GM18520 (cell line): ENCODE results near the gene TFR2.

Experiments
- ATAC-seq: cut with Tn5 transposase; IDR thresholded peaks from one replicate; pipeline ENCODE4 v1.9.1; 2021; ENCODE audit not compliant: unreplicated experiment

The TFR2 gene

GRCh38 chr7:100641463-100641859 is at the start of gene TFR2:
TSS of gene TFR2 (minus strand) at chr7:100641552. CDS start at chr7:100641509, 43 bp downstream.
- no peak for ATAC-seq

- ATAC-seq, result no peak
Measured at GRCh38 chr7:100689230-100690135, 48.1 kb upstream of the TFR2 start.

DNA sequence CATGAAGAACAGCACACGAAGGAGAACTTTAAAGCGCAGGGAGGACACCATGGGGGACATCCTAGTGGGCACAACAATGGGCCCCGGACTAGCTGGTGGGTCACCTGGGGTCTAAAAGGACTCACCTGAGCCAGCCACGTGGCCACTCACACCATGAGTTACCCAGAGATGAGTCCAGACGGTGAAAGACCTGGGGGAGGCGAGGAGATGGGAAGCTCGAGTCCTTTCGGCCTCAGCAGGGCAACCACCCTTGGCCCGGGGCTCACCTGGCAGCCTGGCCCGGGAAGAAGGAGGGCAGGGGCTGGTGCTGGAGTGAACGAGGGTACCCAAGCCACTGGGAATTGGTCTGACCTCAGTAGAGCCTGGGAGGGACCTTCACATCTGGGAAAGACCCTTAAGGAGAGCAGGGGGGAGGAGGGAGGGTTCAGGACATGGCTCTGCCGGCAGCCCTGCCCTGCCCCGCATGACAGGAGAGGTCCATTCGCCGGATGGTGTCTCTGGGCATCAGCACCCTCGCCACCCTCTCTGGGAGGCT is 47.0 kb upstream of the TFR2 start:
- ATAC-seq, result no peak

- no peak for ATAC-seq
Measured at GRCh38 chr7:100687751-100688300, 46.5 kb upstream of the TFR2 start.

DNA sequence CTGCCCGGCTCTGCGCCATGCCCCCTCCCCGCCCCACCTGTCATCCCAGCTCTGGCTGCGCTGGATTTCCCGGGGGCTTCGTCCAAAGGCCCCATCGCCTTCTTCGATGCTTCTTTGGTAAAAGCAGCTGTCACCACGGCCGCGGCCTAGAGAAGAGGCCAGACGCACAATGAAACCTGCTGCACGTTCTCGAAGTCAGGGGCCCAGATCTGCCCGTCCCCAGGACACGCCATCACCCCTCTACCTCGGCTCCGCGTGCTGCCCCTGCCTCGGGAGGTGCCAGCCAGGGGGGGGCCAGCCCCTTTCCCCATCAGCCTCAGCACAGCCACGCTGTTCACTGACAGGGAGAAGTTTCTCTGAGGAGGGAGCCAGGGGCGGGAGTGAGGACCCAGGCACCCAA is 45.9 kb upstream of the TFR2 start:
- ATAC-seq, result no peak

- no peak for ATAC-seq
Measured at GRCh38 chr7:100686822-100687211, 45.5 kb upstream of the TFR2 start.

DNA sequence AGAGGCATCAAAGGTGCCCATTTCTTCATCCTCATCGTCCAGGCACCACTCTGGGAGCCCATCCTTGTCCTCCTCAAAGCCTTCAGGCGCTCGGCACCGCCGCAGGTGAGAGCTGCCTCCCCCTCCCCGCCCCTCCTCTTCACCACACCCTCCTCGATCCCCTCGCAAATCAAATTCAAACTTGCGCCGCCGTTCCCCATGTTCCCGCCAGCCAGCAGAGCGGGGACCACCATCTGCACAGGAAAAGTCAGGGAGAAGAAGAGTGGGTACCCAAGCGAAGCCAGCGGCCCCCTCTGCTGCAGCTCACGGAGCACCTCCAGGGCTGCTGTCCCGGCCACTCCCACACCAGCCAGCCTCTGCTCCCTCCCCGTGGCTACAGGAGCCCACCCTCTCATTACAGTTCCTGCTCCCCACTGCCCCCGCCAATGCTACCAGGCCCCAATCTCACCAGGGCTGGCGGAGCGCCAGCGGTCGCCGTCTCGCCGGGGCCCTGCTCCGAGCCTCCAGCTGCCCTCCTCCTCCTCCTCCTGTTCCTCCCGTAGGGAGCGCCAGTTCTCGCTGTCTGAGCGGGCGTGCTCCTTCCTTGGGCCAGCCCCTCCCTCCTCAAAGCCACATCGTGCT is 45.0 kb upstream of the TFR2 start:
- ATAC-seq, result no peak

DNA sequence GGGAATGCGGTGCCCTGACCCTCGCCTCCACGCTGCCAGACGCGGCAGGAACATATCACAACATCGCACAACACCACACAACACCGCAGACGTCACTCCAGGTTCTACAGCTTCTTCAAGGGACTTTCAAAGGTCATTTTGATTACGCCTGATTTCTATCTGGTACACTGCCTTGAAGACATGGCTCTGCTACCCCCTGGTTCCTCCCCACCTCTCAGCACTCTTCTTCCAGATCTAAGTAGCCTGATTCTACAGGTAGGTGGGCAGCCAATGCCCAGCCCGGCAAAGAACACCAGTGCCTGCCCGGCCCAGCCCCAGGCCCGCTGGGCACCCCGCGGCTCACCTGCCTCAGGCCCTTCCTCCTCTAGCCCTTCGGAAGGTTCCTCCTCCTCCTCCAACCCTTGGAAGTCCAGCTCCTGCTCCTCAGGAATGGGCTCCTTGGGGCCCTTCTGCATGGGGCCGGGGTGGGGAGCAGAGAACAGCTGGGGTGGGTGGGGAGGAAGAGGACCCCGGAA is 44.3 kb upstream of the TFR2 start:
- no peak for ATAC-seq

- no peak for ATAC-seq
Measured at GRCh38 chr7:100685049-100685605, 43.8 kb upstream of the TFR2 start.

DNA sequence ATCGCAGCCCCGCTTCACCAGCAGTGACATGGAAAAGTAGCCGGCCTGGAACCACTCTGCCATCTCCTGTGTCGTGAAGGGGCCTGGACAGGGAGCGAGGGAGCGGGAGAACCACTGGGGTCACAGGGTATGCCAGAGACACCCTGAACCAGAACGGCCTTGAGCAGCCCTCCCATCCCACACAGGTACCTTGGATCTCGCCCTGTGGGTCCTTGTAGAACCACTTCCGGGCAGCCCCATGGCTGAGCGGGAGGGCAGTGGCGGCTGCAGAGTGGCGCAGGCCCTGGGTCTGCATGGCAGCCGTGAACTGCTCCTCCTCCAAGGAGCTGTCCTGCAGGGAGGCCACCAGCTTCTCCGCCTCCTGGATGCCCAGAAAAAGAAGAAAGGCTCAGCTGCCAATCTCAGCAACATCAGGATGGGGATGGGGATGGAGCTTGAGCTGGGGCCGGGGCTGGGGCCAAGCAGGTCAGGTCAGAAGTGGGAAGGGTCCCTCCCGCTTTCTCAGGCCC is 43.2 kb upstream of the TFR2 start:
- no peak for ATAC-seq

DNA sequence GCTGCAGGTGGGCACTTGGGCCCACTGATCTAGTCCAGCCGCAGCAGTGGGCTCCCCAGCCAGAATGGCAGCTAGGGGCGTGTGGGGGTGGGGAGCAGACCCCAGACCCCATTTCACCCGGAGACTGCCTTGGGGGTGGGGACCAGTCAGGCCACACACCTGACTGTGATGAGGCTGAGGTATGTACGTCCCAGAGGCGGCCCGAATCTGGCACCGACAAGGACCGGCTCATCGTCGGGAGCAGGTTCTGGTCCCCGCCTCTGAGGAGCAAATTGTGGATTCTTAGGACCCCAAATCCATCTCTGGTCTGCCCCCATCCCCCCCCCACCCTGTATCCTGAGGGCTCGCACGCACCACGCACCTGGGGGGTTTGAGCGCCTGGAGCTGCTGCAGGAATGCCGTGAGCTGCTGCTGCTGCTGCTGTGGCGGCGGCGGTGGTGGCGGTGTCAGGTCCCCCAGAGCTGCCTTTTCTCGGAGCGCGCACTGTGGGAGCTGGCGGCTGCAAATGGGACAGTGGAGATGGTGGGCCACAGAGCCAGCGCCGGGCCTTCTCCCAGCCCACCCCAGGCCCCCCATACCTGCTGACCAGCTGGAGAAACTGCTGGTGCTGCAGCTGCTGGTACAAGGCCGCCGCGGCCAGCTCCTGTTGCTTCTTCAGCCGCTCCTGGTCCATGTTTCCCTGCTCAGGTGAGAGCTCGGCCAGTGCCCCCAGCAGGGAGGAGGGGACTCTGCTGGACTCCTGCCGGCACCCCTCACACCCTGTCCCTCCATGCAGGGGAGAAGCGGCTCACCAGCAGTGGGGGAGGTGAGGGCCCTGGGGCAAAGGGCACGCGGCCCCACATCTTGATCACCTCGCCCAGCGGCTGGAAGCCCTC is 42.5 kb upstream of the TFR2 start:
- ATAC-seq, result no peak

DNA sequence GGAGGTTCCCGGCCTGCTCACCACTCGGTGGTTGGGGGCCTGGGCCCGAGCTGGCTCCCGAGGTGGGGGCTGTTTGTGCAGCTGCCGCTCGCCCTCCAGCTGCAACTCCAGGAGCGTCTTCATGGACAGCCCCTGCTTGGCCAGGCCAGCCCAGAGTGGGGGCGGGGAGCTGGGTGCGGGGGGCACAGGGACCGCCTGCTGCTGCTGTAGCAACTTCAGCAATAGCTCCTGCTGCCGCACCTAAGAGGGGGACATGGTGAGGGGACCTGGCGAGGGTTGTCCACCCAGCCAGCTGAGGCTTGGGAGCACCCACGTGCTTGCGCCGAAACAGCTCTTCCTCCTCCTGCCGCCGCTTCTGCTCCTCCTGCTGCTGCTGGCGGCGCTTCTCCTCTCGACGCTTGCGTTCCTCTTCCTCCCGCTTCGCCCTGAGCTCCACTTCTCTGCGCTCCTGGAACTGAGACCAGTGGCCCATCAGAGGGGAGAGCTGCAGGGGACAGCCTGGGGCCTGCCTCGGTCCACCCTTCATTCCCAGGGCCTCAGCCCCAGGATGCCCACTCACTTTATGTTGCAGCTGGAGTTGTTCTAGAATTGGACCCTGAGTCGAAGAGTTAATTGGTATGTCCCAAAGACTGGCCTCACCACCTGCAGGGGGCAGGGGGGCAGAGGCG is 41.8 kb upstream of the TFR2 start:
- ATAC-seq, result no peak

DNA sequence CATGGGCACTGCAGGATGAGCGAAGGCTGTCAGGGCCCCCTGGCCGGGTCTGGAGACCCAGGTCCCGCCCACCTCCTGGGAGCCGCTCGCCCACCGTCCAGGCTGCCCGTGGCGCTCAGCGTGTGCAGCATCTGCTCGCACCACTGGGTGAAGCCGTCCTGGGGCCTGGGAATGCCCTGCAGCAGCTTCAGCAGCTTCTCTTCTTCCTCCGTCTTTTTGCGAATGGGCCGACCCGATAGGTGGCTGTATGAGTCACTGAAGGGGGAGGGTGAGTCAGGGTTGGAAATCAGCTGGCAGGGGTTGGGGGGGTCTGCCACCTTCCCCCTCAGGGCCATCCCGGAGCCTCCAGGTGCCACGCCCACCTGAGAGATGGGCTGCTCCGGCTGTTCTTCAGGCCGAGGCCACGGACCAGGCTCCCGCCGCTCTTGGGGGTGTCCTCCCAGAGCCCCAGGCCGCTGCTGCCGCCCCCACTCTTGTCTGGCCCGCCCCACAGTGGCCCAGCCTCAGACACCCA is 40.9 kb upstream of the TFR2 start:
- no peak for ATAC-seq

DNA sequence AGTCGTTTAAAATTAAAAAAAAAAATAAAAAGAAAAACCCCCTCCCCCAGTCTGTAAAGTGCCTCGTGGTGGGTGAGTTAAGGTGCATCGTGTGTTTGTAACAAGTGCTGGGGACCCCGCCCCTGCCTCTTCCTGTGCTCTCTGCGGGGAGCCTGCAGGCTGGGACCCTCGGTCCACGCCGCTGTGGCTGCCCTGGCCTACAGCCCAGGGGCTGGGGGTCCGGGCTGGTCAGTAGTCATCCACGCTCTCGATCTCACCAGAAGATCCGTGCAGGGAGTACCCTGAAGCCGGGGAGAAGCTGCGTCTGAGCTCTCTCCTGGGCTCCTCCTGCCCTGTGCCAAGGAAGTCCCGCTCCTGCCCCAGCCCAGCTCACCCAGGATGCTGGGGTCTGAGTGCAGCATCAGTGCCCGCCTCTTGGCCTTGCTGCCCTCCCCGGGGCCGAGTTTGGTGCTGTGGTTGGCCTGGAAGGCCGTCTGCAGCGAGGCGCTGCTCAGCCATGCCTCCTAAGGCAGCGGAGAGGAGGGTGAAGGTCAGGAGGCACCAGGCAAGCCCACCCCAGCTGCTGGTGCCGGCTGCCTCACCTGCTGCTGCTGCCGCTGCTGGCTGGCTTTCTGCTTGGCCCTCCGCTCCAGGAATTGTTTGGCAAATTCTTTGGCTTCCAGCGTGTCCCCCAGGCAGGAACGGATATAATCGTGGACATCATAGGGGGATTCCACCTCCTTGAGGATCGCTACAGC is 40.3 kb upstream of the TFR2 start:
- no peak for ATAC-seq

GRCh38 chr7:100680576-100681271 is 39.4 kb upstream of the TFR2 start:
- ATAC-seq, result no peak

DNA sequence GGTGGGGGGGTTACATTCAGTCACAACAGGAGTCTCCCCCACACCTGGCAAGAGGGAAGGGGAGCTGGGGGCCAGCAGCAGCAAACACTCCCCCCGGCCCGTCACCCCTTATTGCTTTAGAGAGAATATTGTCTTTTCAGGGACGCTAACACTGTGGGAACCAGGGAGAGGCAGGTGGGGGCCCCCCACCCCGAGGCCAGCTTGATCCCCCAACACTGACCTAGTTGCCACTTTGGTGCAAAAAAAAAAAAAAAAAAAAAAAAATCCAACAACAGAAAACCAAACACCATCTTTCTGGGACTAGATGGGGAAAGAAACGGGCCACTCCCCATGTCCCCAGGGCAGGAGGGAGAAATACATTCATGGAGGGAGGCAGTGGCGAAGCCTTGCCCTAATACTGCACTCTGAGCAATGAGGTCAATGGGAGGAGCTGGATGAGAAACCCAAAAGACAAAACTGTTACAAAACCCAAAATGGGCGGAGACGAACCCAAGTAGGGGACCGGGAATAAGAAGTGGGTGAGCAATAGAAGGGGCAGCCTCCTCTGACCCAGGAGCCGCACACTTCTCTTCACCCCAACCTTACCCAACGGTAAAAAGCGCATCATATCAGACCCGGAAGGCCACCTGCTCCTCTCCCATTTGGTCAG is 38.7 kb upstream of the TFR2 start:
- no peak for ATAC-seq

- no peak for ATAC-seq
Measured at GRCh38 chr7:100679129-100679926, 38.0 kb upstream of the TFR2 start.
